SK-N-MC (cell line): ENCODE results near the gene NECAB2.

Experiments used
- EZH2 ChIP-seq: fragments of 200-600 bp; sonication (generic); IDR thresholded peaks from one replicate; pipeline ENCODE4 v1.6.1; 2017; ENCODE audit warnings: antibody characterized with exemption
- FOXP2 ChIP-seq: optimal IDR thresholded peaks from 2 replicates; pipeline ENCODE3; 2011; ENCODE audit warnings: mild to moderate bottlenecking, moderate library complexity; ENCODE audit not compliant: insufficient read depth; ENCODE audit errors: extremely low read length, control extremely low read depth
- POLR2AphosphoS5 ChIP-seq: IDR thresholded peaks from 2 replicates; pipeline ENCODE4 v1.6.1; 2012; ENCODE audit warnings: mild to moderate bottlenecking, low read depth, low read length, borderline replicate concordance

DNA sequence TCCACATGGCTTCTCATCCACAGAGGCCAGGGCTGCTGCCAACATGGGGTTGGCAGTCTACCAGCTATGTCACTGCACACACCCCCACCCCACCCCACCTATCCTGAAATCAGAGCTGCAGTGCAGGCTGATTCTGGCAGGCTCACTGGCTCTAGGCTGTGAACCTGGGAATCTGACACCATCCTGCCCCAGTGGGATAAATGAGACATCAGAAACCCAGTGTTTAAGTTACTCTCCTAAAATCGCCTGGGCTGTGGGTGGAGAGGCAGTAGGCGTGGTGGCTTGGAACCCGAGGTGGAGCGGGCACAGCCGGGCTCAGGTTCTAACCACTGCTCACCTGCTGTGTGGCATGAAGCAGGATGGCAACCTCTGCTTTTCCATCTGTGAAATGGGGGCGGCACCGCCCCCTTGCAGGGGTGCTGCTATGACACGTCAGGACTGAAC, 69.0 kb downstream of the NECAB2 start:
- no peak for TF ChIP-seq POLR2AphosphoS5
- no peak for TF ChIP-seq EZH2
- no peak for TF ChIP-seq FOXP2
